ENCODE data around the gene ARL6.
A peak's percentile ranks its signal among the peaks of the same experiment; 100 is the strongest.

Gene ARL6, protein sequence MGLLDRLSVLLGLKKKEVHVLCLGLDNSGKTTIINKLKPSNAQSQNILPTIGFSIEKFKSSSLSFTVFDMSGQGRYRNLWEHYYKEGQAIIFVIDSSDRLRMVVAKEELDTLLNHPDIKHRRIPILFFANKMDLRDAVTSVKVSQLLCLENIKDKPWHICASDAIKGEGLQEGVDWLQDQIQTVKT

DNA sequence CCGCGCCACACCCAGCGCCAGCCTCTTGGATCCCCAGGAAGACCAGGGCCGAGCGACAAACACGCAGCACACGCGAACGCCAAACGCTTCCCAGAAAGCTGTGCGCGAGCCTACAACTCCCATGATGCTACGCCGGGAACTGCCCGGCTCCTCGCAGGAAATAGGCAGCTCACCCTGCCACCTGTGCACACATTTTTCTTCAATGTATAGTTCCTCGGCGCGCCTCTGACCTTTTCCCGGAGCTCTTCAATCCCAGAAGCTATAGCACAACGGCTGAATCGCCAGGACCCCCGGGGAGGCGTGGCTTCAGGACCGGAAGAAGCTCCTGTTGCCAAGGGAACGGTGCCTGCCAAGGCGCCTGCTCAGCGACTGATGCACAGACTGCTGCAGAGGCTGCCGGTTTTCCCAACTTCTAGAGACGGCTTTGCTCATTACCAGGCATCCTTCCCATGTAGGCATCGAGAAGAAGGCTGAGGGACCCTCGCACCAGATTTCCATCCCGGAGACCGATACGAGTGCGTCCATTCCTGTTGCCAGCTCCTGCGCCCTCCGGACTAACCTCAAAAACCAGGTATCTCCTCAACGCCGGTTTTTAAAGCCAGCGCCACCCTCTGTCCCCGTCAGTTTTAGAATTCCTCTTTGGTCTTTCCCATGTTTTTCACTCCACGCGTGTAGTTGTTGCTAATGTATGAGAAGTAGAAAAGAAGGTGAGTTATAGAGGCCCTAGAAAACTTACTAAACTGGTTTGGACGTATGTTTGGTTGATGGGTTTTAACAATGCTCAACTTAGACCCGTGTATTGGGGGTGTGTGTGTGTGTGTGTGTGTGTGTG lies at the start of gene ARL6:
Gene ARL6, plus strand, starts transcription at position 352 of the 832 bp plus-strand sequence. CDS start 3,350 bp downstream, outside the sequence.
- DNase-seq: peak; percentile 94

DNA sequence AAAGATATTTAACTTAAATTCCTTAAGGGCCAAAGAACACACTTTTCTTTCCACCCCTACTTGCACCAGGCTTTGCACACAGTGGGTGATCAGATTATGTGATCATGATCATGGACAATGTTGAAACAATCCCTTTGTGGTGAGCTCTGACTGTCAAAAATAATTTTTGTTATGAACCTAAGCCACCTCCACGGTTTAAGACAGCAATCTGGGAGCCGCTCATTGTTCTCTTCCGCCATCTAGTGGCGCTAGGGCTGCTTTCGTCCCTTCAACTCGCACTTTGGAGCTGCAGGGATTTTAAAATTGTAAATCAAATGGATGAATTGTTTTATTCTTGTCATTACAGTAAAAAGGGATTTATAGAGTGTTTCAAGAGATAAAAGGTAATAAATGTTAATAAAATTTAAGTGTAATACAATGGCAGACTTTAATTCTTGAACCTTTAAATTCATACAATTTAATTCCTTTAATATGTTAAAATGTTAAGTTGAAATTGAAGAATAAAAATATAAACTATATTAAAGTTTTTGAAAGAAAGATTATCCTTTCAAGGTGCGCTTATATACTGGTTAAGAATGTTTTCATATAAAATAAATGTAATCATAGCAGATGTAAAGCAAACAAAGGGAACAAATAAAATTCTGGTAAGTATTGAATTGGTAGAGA lies 45.3 kb upstream of the ARL6 start:
- peak; percentile 79 for DNase-seq

DNA sequence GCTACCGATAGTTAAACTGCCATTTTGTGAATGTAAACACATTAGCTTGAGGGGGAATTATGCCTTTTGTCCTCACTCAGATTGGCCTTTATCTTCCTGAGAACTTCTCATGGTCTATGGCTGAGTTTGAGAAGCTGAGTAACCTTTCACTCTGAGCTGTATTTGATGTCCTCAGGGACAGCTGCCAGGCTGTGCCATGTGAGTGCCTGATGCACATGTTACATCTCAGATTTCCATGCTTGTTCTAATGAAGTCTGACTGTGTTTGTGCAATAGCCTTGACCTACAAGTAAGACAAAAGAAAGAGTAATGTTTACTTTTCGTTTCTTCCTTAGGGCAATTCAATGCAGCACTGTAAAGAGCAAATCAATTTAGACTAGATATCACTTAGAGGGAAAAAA lies 44.1 kb upstream of the ARL6 start:
- peak; percentile 13 for DNase-seq

DNA sequence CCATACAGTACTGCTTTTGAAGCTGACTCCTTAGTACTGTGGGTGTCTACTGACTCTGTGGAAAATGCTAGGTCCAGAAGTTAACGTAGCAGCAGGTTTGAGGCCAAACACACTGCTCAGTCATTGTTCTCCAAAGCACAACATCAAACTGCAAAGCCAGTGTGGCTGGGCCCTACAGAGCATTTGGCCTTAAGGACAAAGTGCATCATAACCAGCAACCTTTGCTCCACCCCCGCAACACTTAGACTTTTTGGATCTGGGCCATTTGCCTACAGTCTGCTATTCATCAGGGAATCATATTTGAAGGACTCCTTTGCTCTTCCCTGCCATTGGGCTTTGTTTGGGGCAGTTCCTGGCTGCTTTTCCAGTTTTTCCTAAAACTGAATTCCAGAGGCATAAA lies 43.1 kb upstream of the ARL6 start:
- no peak for DNase-seq

DNA sequence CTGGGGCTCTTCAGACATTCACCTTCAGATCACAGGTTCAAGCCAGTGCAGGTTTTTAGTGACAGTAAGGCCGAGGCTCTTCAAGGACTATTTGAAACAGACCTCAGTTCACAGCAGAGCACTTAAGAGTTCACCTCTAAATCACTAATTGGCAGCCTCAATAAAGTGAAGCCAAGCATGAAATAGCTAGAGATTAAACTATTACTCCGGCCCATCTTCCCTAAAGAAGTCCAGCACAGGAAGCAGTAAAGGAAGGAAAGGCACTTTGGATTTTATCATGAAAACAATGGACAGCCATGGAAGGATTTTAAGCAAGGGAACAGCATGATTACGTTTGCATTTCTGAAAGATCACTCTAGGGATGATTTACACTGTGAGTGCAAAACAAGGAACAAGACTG lies 27.6 kb upstream of the ARL6 start:
- peak; percentile 46 for DNase-seq

DNA sequence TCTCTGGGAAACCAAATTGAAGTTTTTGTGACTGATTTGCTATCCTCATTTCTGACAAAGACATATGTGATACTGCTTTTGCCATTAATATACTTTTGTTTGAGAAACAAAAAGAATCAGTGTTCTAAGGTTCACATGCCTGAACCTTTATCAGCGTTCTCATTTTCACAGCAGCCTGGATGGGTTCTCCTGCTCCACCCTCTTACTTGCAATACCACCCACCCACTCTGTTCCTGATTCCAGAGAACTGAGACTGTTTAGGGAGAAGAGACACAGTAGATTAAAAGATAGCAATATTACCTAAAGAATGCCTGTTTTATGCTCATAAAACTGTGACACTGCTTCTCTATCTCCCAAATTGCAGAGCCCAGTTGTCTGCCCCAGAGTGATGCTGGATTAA lies 25.8 kb upstream of the ARL6 start:
- DNase-seq: no peak

DNA sequence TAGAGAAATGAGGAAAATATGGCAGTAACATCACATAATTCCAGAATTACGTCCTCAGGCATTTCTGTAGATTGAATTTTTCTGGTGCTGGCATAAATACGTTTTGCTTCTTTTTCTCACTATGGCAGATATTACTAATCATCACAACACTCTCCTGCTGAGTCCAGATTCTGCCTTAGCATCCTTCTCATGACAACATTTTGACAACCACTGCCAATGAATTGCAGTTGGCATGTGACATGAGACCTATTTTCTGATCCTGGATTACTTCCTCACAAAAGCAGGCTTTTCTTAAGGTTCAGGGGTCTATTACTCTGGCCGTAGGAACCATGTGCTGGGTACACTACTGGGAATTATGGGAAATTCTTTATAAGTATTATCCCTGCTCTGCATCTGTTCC lies 22.5 kb upstream of the ARL6 start:
- no peak for DNase-seq

DNA sequence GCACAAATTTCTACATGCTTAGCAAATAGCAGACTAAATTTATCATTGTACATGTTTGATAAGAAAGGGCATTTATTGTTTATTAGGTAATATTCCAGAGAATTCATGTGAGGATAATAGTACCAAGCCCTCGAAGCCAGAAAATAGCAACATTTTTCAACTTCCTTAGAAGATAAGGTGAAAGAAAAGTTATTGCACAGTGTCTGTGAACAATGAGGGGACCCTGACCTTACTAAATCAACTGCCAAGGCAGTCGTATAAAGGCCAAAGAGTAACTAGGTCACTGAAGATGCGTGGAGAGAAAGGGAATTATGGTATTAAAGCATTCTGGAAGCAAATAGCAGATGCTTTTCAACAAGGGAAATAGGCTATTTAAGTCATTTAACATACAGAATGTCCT lies 20.3 kb upstream of the ARL6 start:
- no peak for DNase-seq

DNA sequence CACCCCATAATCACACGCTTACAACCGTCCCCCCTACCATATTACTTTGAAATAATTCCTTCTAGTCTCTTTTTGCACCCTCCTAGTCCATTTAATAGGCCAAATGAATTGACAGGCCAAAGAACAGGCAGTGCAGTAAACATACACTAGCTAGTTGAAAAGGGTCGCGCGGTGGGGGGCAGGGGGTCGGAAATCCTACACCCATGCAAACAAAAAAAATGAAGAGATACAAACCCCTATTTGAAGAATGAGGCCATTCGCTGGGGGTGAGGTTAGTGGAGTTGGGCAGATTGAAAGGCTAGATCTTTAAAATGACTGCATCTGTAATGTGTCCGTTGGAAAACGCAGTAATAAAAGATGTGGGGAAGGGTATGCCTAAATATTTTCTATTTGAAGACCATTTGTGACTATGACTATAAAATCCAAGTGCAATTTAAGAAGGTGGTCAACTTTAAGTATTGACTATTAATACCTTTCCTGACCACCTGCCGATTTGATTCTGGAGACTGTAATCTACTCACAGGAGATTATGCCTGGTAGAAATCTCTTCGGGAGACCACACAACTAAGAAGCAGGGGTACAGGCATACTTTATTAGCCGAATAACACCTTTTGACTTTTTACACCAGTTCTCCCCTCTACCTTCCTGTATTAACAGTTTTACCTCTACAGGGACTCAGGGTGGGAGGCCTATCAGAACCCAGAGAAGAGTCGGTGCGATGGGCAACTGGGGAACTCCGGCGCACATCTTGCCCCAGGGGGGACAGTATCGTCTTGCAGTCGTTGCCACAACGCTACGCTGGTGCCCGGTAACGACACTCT lies 762 bp upstream of the ARL6 start:
- no peak for DNase-seq

DNA sequence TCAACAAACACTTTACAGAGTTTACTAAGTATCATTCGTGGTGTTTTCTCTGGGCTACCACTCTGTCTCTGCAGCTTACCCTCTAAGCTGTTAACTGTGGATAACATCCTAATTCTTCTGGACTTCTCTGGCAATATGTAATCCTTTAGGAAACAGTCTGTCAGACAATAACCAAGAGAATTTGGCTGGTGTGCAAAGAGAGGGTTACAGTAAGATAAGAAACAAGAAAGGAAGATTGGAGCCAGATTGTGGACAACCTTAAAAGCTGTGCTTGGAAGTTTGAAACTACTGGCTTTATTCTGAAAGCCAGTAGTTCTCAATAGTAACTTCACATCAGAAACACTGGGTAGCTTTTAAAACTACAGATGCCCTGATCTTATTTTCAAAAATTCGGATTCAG lies 778 bp downstream of the ARL6 start:
- no peak for DNase-seq

DNA sequence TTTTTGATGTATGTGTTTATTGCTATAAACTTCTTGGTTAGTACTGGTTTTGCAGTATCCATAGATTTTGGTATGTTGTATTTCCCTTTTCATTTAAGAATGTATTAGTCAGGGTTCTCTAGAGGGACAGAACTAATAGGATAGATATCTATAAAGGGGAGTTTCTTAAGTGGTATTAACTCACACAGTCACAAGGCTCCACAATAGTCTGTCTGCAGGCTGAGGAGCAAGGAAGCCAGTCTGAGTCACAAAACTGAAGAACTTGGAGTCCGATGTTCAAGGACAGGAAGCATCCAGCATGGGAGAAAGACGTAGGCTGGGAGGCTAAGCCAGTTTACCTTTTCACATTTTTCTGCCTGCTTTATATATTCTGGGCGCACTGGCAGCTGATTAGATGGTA lies 8.4 kb downstream of the ARL6 start:
- no peak for DNase-seq

DNA sequence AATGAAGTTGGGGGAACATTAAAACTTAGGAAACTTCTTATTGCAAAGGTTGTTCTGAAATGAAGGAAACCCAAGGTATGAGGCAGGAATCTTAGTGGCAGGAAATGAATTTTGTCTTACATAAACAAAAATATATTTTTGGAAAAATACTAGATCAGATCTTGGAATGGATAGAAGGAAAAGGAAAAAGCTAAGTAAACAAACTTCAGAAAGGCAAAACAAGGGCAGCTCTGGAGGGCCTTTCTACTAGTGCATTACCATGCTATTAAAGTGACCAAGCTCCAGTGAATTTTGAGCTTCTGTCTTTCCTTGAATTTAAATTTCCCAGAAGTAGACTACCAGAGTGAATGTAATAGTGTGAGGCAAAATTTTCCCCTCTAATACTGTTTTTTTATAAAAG lies 13.6 kb downstream of the ARL6 start:
- DNase-seq: no peak

DNA sequence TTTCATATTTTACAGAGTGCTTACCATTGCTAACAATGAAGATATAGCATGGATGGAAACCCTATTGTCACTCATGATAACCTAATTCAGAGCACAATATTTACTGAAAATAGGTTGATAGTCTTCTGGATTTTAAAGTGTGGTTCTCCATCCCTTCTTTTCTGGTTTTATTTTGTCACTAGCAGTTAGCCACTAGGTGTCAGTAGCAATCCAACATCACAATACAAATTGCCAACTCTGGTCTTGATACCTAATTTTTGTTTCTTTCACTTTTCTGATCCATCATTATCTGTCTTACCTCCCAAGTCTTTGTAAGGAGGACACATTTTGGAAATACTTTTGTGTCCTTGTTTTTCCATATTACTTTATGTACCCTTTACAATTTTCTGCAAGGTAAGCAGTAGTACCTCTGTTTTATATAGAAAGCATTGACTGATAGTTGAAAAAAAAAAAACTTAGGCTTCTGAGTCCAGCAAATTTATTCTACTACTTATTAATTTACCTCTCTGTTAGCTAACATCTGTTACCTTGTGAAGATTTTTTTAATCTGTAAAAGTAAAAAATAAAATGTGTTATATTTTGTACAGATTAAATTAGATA lies 29.0 kb downstream of the ARL6 start:
- peak; percentile 63 for DNase-seq

DNA sequence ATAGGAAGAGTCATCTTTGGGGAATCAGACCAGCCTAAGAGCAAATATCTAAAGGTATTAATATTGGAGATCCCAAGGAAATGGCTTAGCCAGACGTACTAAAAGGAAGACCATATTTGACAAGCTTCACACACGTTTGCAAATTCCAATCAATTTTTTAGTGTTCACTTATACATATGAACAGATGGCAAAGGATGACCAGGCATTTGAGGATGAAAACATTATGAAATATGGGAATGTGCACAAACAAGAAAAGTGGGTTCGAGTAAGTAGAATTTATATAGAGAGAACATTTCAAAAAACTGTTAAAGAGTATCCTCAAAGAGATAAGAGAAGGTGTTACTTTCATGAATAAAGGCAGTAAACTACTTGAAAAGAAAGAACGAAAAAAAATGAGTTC lies 31.4 kb downstream of the ARL6 start:
- DNase-seq: no peak

DNA sequence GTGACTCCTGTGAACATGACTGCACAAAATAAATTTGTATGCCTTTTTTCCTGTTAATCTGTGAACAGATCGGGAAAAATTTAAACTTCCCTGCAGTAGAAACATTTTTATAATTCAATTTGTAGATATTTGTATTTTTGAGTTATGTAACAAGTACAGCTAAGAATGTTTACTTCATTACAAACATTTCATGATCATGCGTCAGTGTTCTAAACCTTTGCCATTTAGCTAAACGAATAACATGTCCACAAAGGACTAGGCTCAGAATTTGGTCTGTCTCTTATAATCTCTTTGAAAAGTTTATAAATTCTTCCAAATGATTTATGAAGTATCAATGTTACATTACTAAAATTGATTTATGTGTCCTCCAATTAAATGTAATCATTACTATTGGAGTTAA lies 39.9 kb downstream of the ARL6 start:
- DNase-seq: no peak

DNA sequence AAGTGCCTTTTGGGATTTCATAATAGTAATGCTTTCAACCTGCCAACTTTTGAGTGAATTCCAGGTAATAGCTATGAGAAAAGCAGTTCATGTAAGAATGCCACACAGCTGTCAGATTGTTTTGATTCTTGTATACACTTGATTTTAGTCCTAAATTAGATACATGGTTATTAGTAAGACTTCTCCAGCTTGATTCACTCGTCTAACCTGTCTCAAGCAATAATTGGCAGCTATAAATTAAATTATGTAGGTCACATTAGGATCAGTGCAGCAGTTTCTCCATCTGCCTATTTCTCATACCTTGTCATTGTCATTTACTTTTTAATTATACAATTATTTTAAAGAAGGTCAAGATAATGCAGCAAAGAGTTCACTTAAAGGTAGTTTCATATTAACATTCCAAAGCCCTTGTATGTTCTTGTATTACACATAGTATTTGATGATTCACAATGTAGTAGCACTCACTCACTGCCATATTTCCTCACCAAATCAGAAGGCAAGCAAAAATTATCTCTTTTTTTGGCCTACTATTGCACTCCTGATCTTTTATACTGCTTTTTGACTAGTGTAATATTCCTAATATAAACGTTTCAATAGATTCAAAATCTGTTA lies 46.3 kb downstream of the ARL6 start:
- no peak for DNase-seq

DNA sequence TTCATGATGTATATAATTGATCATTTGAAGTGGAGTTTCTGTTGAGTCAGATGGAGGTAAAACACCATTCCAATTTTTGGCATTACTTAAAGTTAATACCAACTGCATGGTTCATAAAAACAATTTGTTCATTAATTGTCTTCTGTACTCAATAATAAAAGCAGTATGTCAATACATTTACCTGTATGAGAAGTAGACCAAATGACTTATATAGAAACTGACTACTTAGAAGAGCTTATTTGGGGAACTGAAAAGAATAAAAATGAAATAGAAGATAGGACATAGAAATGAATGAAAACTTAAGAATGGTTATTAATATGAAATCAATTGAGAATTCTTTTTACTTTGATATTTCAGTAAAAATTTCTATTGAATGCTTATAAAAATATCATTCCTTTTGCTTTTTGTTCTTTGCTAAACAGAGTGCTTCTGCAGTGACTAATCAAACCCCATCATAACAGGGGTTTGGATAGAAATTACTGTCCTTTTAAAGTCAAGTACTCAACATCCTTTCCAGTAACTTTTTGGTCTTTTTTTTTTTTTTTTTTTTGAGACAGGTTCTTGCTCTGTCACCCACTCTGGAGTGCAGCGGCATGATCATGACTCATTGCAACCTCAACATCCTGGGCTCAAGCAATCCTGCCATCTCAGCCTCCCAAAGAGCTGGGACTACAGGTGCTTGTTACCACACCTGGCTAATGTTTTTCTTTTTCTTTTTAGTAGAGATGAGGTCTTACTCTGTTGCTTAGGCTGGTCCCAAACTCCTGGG lies 50.8 kb downstream of the ARL6 start:
- peak; percentile 38 for DNase-seq

DNA sequence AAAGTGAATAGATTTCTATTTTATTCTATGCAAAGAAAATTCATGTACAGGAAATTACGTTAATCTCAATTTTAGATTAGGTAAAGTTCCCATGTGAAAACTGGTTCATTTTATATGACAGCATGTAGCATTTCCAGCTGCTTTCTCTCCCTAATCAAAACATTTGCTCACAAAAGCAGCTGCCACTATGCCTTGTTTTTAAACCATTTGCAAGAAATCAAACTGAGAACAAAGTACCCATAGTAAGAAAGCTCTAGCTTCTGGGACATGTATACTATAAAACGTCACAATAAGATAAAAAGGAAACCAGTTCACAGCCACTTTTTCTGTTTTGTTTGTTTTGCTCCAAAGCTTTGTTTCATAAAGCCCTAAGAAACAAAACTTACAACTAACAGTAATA lies 52.3 kb downstream of the ARL6 start:
- no peak for DNase-seq

DNA sequence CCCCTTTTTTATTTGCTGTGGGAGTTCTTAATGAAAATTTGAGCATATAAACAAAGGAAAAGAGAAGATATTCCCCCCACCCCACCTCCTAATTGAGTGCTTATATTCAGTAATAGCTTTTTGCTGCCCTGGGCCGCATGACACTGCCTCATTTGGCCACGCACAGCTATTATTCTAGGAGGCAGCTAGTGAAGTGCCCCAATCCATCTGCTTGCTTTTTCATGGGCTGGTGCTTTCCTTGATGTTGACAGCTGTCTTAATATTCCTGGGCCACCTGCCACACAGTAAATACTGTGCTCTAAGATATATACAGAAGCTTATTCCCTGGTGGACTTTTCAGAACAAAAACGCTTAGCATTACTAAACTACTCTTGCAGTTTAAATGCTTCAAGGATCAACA lies 53.4 kb downstream of the ARL6 start:
- peak; percentile 99 for DNase-seq

DNA sequence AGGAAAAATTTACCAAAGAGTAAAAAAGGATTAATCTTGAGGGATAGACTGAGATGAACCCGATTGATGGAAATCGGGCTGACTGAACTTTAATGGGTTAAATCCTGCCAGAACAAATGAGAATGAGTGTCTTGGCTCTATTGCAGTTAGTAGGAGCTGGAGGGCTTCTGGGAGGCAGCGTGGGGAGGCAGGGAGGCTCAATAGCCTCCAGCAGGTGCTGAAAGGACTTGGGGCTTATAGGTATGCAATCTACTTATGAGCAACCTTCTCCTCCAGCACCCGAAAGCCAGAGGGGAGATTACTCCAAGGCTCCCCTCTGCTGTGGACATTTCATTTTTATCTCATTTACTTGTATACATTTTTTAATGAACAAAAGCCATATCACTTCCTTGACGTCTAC lies 56.2 kb downstream of the ARL6 start:
- no peak for DNase-seq

DNA sequence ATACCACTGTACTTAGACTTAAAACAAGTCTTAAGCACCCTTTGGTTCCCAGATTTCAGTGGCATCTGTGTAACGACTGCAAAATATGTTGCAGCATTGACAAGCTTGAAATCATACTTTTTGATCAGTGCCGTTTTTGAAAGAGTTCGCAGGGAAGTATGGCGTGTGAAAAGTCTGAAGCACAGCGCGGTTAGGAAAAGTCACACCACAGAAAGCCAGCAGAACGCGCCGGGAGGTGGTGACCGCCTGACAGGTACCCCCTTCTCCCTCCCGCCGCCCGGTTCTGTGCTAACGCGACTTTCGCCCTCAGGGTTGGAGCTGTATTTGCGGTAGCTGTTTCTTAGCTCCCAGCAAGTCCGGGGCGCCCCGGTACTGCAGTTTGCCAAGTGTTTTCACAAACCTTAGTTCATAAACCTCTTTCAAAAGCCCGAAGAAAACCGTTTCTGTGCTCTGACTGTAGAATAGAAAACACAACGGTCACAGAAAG lies 56.8 kb downstream of the ARL6 start:
- peak; percentile 83 for DNase-seq
